NCI-H1417 (cell line): ENCODE measurements around the gene IL15RA.
"Not testable (repeated sequence)": the region's sequence is repeated elsewhere in the genome, so short reads cannot be mapped to it uniquely, and the experiment has no call there.

Source experiments
- DNase-seq, 3 experiments: peaks; one replicate each; lab custom pipeline; 2025; lab: John Stamatoyannopoulos, UW

The IL15RA gene

GRCh38 chr10:5927306-5927705 is 50.0 kb downstream of the IL15RA start:
- no peak for DNase-seq

GRCh38 chr10:5924889-5925288 is 52.5 kb downstream of the IL15RA start:
- DNase-seq = no peak

- no peak for DNase-seq
Observed at GRCh38 chr10:5921746-5922145, 55.6 kb downstream of the IL15RA start.

GRCh38 chr10:5919568-5919967 is 57.8 kb downstream of the IL15RA start:
- DNase-seq = no peak

- DNase-seq = no peak
Observed at GRCh38 chr10:5918763-5919162, 58.6 kb downstream of the IL15RA start.

- DNase-seq = no peak
Observed at GRCh38 chr10:5917305-5917704, 60.0 kb downstream of the IL15RA start.

- no peak for DNase-seq
Observed at GRCh38 chr10:5915451-5915850, 61.9 kb downstream of the IL15RA start.

- no peak for DNase-seq
Observed at GRCh38 chr10:5913736-5914135, 63.6 kb downstream of the IL15RA start.

- no peak for DNase-seq
Observed at GRCh38 chr10:5911670-5912069, 65.7 kb downstream of the IL15RA start.

- DNase-seq = peak in 1 of 3 experiments; percentile 16
Observed at GRCh38 chr10:5910323-5911100, 66.8 kb downstream of the IL15RA start.

GRCh38 chr10:5908676-5909075 is 68.7 kb downstream of the IL15RA start:
- not testable (repeated sequence) for DNase-seq

GRCh38 chr10:5906651-5907050 is 70.7 kb downstream of the IL15RA start:
- no peak for DNase-seq

GRCh38 chr10:5905854-5906507 is 71.4 kb downstream of the IL15RA start:
- DNase-seq = no peak

- no peak for DNase-seq
Observed at GRCh38 chr10:5904227-5904626, 73.1 kb downstream of the IL15RA start.

GRCh38 chr10:5903563-5903962 is 73.8 kb downstream of the IL15RA start:
- DNase-seq = no peak

- DNase-seq = no peak
Observed at GRCh38 chr10:5902511-5903274, 74.7 kb downstream of the IL15RA start.
